Measurements from ENCODE around the gene MYO5B.
"Not testable (repeated sequence)": the region's sequence is repeated elsewhere in the genome, so short reads cannot be mapped to it uniquely, and the experiment has no call there.

MYO5B gene

DNA sequence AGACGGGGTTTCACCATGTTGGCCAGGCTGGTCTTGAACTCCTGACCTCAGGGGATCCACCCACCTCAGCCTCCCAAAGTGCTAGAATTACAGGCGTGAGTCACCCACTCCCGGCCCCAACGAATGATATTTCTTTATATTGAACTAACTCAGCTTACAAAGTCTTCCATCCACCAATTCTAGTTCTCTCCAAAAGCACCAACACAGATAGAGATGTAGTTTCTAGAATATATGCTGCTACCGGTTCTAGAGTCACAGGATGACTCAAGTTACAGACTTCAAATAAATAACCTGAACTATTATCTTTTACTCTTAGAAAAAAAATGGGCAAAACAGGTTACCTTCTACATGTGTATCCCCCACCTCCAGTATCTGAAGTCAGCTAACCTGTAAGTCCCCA, 390.9 kb downstream of the MYO5B start:
- H2AFZ ChIP-seq (ENCODE audit: low read depth, low read length): no peak overlapping the region
- no peak for TF ChIP-seq EZH2 (IDR thresholded peaks at IDR 0.05; ENCODE audit: borderline replicate concordance, low read depth, low read length, severe bottlenecking)
- TF ChIP-seq CTCF (IDR thresholded peaks at IDR 0.05; ENCODE audit: borderline replicate concordance, extremely low read depth, low read length, poor library complexity, severe bottlenecking): no peak
- no peak for DNase-seq
- H3K27ac ChIP-seq (ENCODE audit: low read length): no peak overlapping the region
- no peaks in the 10 kb centered on the region for H3K4me1 ChIP-seq (ENCODE audit: insufficient read depth, low read length)
- H3K9me3 ChIP-seq (ENCODE audit: insufficient read depth, low read length, severe bottlenecking): peaks cover 7% of the 10 kb centered on the region
- no peaks in the 10 kb centered on the region for H4K20me1 ChIP-seq (ENCODE audit: insufficient read depth, low read length)
- H3K4me2 ChIP-seq (ENCODE audit: insufficient read depth, low read length): no peak overlapping the region
- no peak for ATAC-seq (ENCODE audit: insufficient read depth, low read depth)
- H3K36me3 ChIP-seq (ENCODE audit: insufficient read depth, low read length): no peaks in the 10 kb centered on the region
- no peak overlapping the region for H3K9ac ChIP-seq (ENCODE audit: low read depth, low read length)
- H3K79me2 ChIP-seq (ENCODE audit: insufficient read depth, low read length): no peaks in the 10 kb centered on the region
- no peaks in the 10 kb centered on the region for H3K27me3 ChIP-seq (ENCODE audit: insufficient read depth, low read length, poor library complexity)
- no peak overlapping the region for H3K4me3 ChIP-seq (ENCODE audit: low read depth in 1 of 2, low read length in 2 of 2)

- TF ChIP-seq CTCF (IDR thresholded peaks at IDR 0.05; ENCODE audit: borderline replicate concordance, extremely low read depth, low read length, poor library complexity, severe bottlenecking) (no peak), EZH2 (IDR thresholded peaks at IDR 0.05; ENCODE audit: borderline replicate concordance, low read depth, low read length, severe bottlenecking) (no peak)
- Histone ChIP-seq H3K4me3 (ENCODE audit: low read depth in 1 of 2, low read length in 2 of 2) (no peak overlapping the region), H3K79me2 (ENCODE audit: insufficient read depth, low read length) (no peaks in the 10 kb centered on the region), H3K9ac (ENCODE audit: low read depth, low read length) (no peak overlapping the region), H2AFZ (ENCODE audit: low read depth, low read length) (no peak overlapping the region), H3K9me3 (ENCODE audit: insufficient read depth, low read length, severe bottlenecking) (peaks cover 2% of the 10 kb centered on the region), H4K20me1 (ENCODE audit: insufficient read depth, low read length) (no peaks in the 10 kb centered on the region), H3K4me2 (ENCODE audit: insufficient read depth, low read length) (no peak overlapping the region), H3K4me1 (ENCODE audit: insufficient read depth, low read length) (no peaks in the 10 kb centered on the region), H3K27ac (ENCODE audit: low read length) (no peak overlapping the region), H3K36me3 (ENCODE audit: insufficient read depth, low read length) (no peaks in the 10 kb centered on the region), H3K27me3 (ENCODE audit: insufficient read depth, low read length, poor library complexity) (no peaks in the 10 kb centered on the region)
- DNase-seq (no peak), ATAC-seq (ENCODE audit: insufficient read depth, low read depth) (no peak)
Measured at GRCh38 chr18:49802623-49803022, 392.3 kb downstream of the MYO5B start.

DNA sequence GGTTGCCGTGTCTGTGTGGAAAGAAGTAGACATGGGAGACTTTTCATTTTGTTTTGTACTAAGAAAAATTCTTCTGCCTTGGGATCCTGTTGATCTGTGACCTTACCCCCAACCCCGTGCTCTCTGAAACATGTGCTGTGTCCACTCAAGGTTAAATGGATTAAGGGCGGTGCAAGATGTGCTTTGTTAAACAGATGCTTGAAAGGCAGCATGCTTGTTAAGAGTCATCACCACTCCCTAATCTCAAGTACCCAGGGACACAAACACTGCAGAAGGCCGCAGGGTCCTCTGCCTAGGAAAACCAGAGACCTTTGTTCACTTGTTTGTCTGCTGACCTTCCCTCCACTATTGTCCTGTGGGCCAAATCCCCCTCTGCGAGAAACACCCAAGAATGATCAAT, 394.5 kb downstream of the MYO5B start:
- not testable (repeated sequence) for H3K9me3 ChIP-seq (ENCODE audit: insufficient read depth, low read length, severe bottlenecking); H3K27me3 ChIP-seq (ENCODE audit: insufficient read depth, low read length, poor library complexity); H3K9ac ChIP-seq (ENCODE audit: low read depth, low read length); H3K36me3 ChIP-seq (ENCODE audit: insufficient read depth, low read length); H3K27ac ChIP-seq (ENCODE audit: low read length); H4K20me1 ChIP-seq (ENCODE audit: insufficient read depth, low read length); DNase-seq; H2AFZ ChIP-seq (ENCODE audit: low read depth, low read length); H3K79me2 ChIP-seq (ENCODE audit: insufficient read depth, low read length); H3K4me2 ChIP-seq (ENCODE audit: insufficient read depth, low read length); H3K4me1 ChIP-seq (ENCODE audit: insufficient read depth, low read length); H3K4me3 ChIP-seq (ENCODE audit: low read depth in 1 of 2, low read length in 2 of 2); ATAC-seq (ENCODE audit: insufficient read depth, low read depth)

GRCh38 chr18:49799806-49800205, 395.1 kb downstream of the MYO5B start:
- DNase-seq; H3K4me3 ChIP-seq (ENCODE audit: low read depth in 1 of 2, low read length in 2 of 2); H3K79me2 ChIP-seq (ENCODE audit: insufficient read depth, low read length); H3K27me3 ChIP-seq (ENCODE audit: insufficient read depth, low read length, poor library complexity); H3K4me1 ChIP-seq (ENCODE audit: insufficient read depth, low read length); ATAC-seq (ENCODE audit: insufficient read depth, low read depth); H3K27ac ChIP-seq (ENCODE audit: low read length); H3K9me3 ChIP-seq (ENCODE audit: insufficient read depth, low read length, severe bottlenecking); H4K20me1 ChIP-seq (ENCODE audit: insufficient read depth, low read length); H3K9ac ChIP-seq (ENCODE audit: low read depth, low read length); H3K36me3 ChIP-seq (ENCODE audit: insufficient read depth, low read length); H3K4me2 ChIP-seq (ENCODE audit: insufficient read depth, low read length); H2AFZ ChIP-seq (ENCODE audit: low read depth, low read length): not testable (repeated sequence)

All from DND-41 (cell line).